Parathyroid adenoma (tissue), 2 donors: Measurements from ENCODE around the gene TYW3.

Experiments
- H2AFZ ChIP-seq: fragments of 300-600 bp; sonication (generic); one replicate; pipeline ENCODE4 v1.7.0; 2017; ENCODE audit warnings: antibody characterized with exemption, mild to moderate bottlenecking
- H3K27ac ChIP-seq: fragments of 300-600 bp; sonication (generic); one replicate; pipeline ENCODE4 v1.7.0; 2017
- H3K27me3 ChIP-seq: fragments of 300-600 bp; sonication (generic); one replicate; pipeline ENCODE4 v1.7.0; 2017; ENCODE audit warnings: low read length; ENCODE audit not compliant: control insufficient read depth, insufficient read depth
- H3K36me3 ChIP-seq: fragments of 300-600 bp; sonication (generic); one replicate; pipeline ENCODE4 v1.7.0; 2017; ENCODE audit warnings: low read length; ENCODE audit not compliant: control insufficient read depth, insufficient read depth
- H3K4me1 ChIP-seq: fragments of 300-600 bp; sonication (generic); one replicate; pipeline ENCODE4 v1.7.0; 2017; ENCODE audit warnings: control low read depth
- H3K4me2 ChIP-seq: fragments of 300-600 bp; sonication (generic); one replicate; pipeline ENCODE4 v1.7.0; 2017; ENCODE audit warnings: low read length
- H3K4me3 ChIP-seq: fragments of 300-600 bp; sonication (generic); one replicate; pipeline ENCODE4 v1.7.0; 2017; ENCODE audit warnings: low read depth, low read length
- H3K79me2 ChIP-seq: fragments of 300-600 bp; sonication (generic); one replicate; pipeline ENCODE4 v1.7.0; 2017; ENCODE audit warnings: control low read depth
- H3K9ac ChIP-seq: fragments of 300-600 bp; sonication (generic); one replicate; pipeline ENCODE4 v1.7.0; 2017; ENCODE audit warnings: mild to moderate bottlenecking
- H3K9me3 ChIP-seq: fragments of 300-600 bp; sonication (generic); one replicate; pipeline ENCODE4 v1.7.0; 2017; ENCODE audit warnings: low read length; ENCODE audit not compliant: control insufficient read depth
- CTCF ChIP-seq: fragments of 300-600 bp; sonication (generic); IDR thresholded peaks from one replicate; pipeline ENCODE4 v1.7.0; 2017; ENCODE audit warnings: antibody characterized with exemption, mild to moderate bottlenecking
- donor health status: primary hyperparathyroidism.

The TYW3 gene

GRCh38 chr1:74699331-74699730 lies 33.6 kb upstream of the TYW3 start:
- TF ChIP-seq CTCF = no peak
- H3K27me3 ChIP-seq = no peaks in the 10 kb centered on the region

GRCh38 chr1:74703386-74704182 lies 29.4 kb upstream of the TYW3 start:
- Histone ChIP-seq H2AFZ (no peak overlapping the region), H3K9me3 (no peaks in the 10 kb centered on the region), H3K9ac (no peak overlapping the region), H3K4me2 (no peak overlapping the region), H3K4me3 (no peak overlapping the region), H3K79me2 (no peaks in the 10 kb centered on the region), H3K4me1 (no peaks in the 10 kb centered on the region), H3K27ac (no peak overlapping the region), H3K27me3 (no peaks in the 10 kb centered on the region), H3K36me3 (no peaks in the 10 kb centered on the region)
- no peak for TF ChIP-seq CTCF

More at GRCh38 chr1:74699331-74699730, 33.6 kb upstream of the TYW3 start:
- no peak overlapping the region for H3K4me2 ChIP-seq
- no peak overlapping the region for H3K27ac ChIP-seq
- H3K36me3 ChIP-seq = no peaks in the 10 kb centered on the region
- no peak overlapping the region for H2AFZ ChIP-seq
- H3K9me3 ChIP-seq = no peaks in the 10 kb centered on the region
- H3K9ac ChIP-seq = no peak overlapping the region
- H3K4me1 ChIP-seq = no peaks in the 10 kb centered on the region
- no peaks in the 10 kb centered on the region for H3K79me2 ChIP-seq
- H3K4me3 ChIP-seq = no peak overlapping the region

GRCh38 chr1:74712881-74713280 lies 20.1 kb upstream of the TYW3 start:
- H3K4me3 ChIP-seq = no peak overlapping the region
- no peak overlapping the region for H3K27ac ChIP-seq

GRCh38 chr1:74713849-74714248 lies 19.1 kb upstream of the TYW3 start:
- Histone ChIP-seq H3K4me2 (no peak overlapping the region), H3K9me3 (no peaks in the 10 kb centered on the region), H2AFZ (no peak overlapping the region), H3K4me3 (no peak overlapping the region), H3K79me2 (no peaks in the 10 kb centered on the region), H3K27ac (no peak overlapping the region), H3K9ac (no peak overlapping the region), H3K4me1 (no peaks in the 10 kb centered on the region), H3K27me3 (no peaks in the 10 kb centered on the region), H3K36me3 (no peaks in the 10 kb centered on the region)
- TF ChIP-seq CTCF = no peak

More at GRCh38 chr1:74712881-74713280, 20.1 kb upstream of the TYW3 start:
- H3K9me3 ChIP-seq = no peaks in the 10 kb centered on the region
- TF ChIP-seq CTCF = no peak
- H3K27me3 ChIP-seq = no peaks in the 10 kb centered on the region
- H3K79me2 ChIP-seq = no peaks in the 10 kb centered on the region
- H2AFZ ChIP-seq = no peak overlapping the region
- no peak overlapping the region for H3K9ac ChIP-seq
- H3K4me1 ChIP-seq = no peaks in the 10 kb centered on the region
- no peaks in the 10 kb centered on the region for H3K36me3 ChIP-seq
- H3K4me2 ChIP-seq = no peak overlapping the region
